Measurements from ENCODE around the gene ELMOD2. TPM values are rescaled to one million over a fixed set of nuclear protein-coding genes. Genes with fewer than 3 reads are reported as not detected.

The ELMOD2 gene
- polyA plus RNA-seq (2013, experiment 1 of 2), result 35.3 TPM
- 35.8 TPM for polyA plus RNA-seq (2013, experiment 2 of 2)

GRCh38 chr4:140523857-140524742 lies at the start of gene ELMOD2:
Gene ELMOD2, plus strand, starts transcription at chr4:140524168. Its CDS starts 1,261 bp downstream, at chr4:140525429.
- H3K27ac ChIP-seq (replicated peaks; ENCODE audit: low read length), result peak within 1 kb of the TSS; percentile 71
- peak within 1 kb of the TSS; percentile 80 for H3K23ac ChIP-seq (ENCODE audit: low read depth, low read length, poor library complexity)
- H2BK120ac ChIP-seq (ENCODE audit: low read depth, low read length), result no peak within 1 kb of the TSS
- peaks cover 4 to 29% of the 10 kb centered on the region in 2 donors for H3K36me3 ChIP-seq (replicated peaks in 1 of 2; ENCODE audit: control insufficient read depth in 2 of 2, insufficient read depth in 2 of 2, low read length in 2 of 2)
- H2BK12ac ChIP-seq (ENCODE audit: low read length), result no peak within 1 kb of the TSS
- H2BK15ac ChIP-seq (ENCODE audit: low read length), result peak within 1 kb of the TSS; percentile 11
- DNase-seq (ENCODE audit: low spot score), result peak; percentile 96
- H2AK5ac ChIP-seq (ENCODE audit: low read depth, low read length), result no peak within 1 kb of the TSS
- H3K79me1 ChIP-seq (ENCODE audit: low read depth, low read length), result no peaks in the 10 kb centered on the region
- H4K8ac ChIP-seq (ENCODE audit: low read depth, low read length), result no peak within 1 kb of the TSS
- H3K18ac ChIP-seq (ENCODE audit: low read length), result peak within 1 kb of the TSS; percentile 90
- H3K4me3 ChIP-seq (ENCODE audit: low read length in 2 of 2), result peak within 1 kb of the TSS; percentile 59 to 83
- H3K4me2 ChIP-seq (ENCODE audit: insufficient read depth, low read length, poor library complexity, severe bottlenecking), result peak within 1 kb of the TSS; percentile 63
- H2AFZ ChIP-seq (ENCODE audit: low read length), result peak within 1 kb of the TSS; percentile 96
- no peak within 1 kb of the TSS for H3K4ac ChIP-seq (ENCODE audit: low read length)
- peak within 1 kb of the TSS; percentile 4 for H2BK5ac ChIP-seq (ENCODE audit: low read length)
- no CpG with 5 or more reads among the region's 77 CpGs for WGBS, 2 donors (ENCODE audit: extremely low coverage in 2 of 2, insufficient read length in 2 of 2, insufficient replicate concordance in 1 of 2)
- peaks cover 0 to 9% of the 10 kb centered on the region in 2 donors for H3K9me3 ChIP-seq (replicated peaks in 1 of 2; ENCODE audit: control insufficient read depth in 2 of 2, insufficient read depth in 1 of 2, low read depth in 1 of 2, low read length in 2 of 2)
- H3K9ac ChIP-seq (ENCODE audit: low read depth, low read length, poor library complexity), result peak within 1 kb of the TSS; percentile 88
- no peak within 1 kb of the TSS for H4K91ac ChIP-seq (ENCODE audit: low read depth, low read length, poor library complexity)
- no peak within 1 kb of the TSS for H3K14ac ChIP-seq (ENCODE audit: low read length)
- H3K27me3 ChIP-seq (ENCODE audit: control insufficient read depth in 3 of 3, insufficient read depth in 3 of 3, low read depth in 1 of 3, low read length in 3 of 3), result no peaks in the 10 kb centered on the region
- no peaks in the 10 kb centered on the region for H3K4me1 ChIP-seq (ENCODE audit: control insufficient read depth in 2 of 2, insufficient read depth in 1 of 2, low read depth in 1 of 2, low read length in 2 of 2)

GRCh38 chr4:140483445-140483844 lies 40.5 kb upstream of the ELMOD2 start:
- H3K4me3 ChIP-seq (ENCODE audit: low read length in 2 of 2), result no peak overlapping the region
- H3K18ac ChIP-seq (ENCODE audit: low read length), result no peak overlapping the region
- no peak overlapping the region for H3K14ac ChIP-seq (ENCODE audit: low read length)
- H2AFZ ChIP-seq (ENCODE audit: low read length), result no peak overlapping the region
- H4K8ac ChIP-seq (ENCODE audit: low read depth, low read length), result no peak overlapping the region
- H3K9me3 ChIP-seq (replicated peaks in 1 of 2; ENCODE audit: control insufficient read depth in 2 of 2, insufficient read depth in 1 of 2, low read depth in 1 of 2, low read length in 2 of 2), result peaks cover 0 to 4% of the 10 kb centered on the region in 2 donors
- no peak overlapping the region for H3K4ac ChIP-seq (ENCODE audit: low read length)
- no peak overlapping the region for H2BK5ac ChIP-seq (ENCODE audit: low read length)
- no peak overlapping the region for H3K9ac ChIP-seq (ENCODE audit: low read depth, low read length, poor library complexity)
- H3K36me3 ChIP-seq (replicated peaks in 1 of 2; ENCODE audit: control insufficient read depth in 2 of 2, insufficient read depth in 2 of 2, low read length in 2 of 2), result no peaks in the 10 kb centered on the region
- no peak overlapping the region for H3K23ac ChIP-seq (ENCODE audit: low read depth, low read length, poor library complexity)
- no CpG with 5 or more reads among the region's 4 CpGs for WGBS, 2 donors (ENCODE audit: extremely low coverage in 2 of 2, insufficient read length in 2 of 2, insufficient replicate concordance in 1 of 2)
- DNase-seq (ENCODE audit: low spot score), result no peak
- H2AK5ac ChIP-seq (ENCODE audit: low read depth, low read length), result no peak overlapping the region
- H4K91ac ChIP-seq (ENCODE audit: low read depth, low read length, poor library complexity), result no peak overlapping the region
- no peak overlapping the region for H3K4me2 ChIP-seq (ENCODE audit: insufficient read depth, low read length, poor library complexity, severe bottlenecking)
- no peak overlapping the region for H2BK15ac ChIP-seq (ENCODE audit: low read length)
- H3K4me1 ChIP-seq (ENCODE audit: control insufficient read depth in 2 of 2, insufficient read depth in 1 of 2, low read depth in 1 of 2, low read length in 2 of 2), result peaks cover 0 to 2% of the 10 kb centered on the region in 2 donors
- no peaks in the 10 kb centered on the region for H3K79me1 ChIP-seq (ENCODE audit: low read depth, low read length)
- no peak overlapping the region for H2BK120ac ChIP-seq (ENCODE audit: low read depth, low read length)
- no peak overlapping the region for H3K27ac ChIP-seq (replicated peaks; ENCODE audit: low read length)
- H3K27me3 ChIP-seq (ENCODE audit: control insufficient read depth in 3 of 3, insufficient read depth in 3 of 3, low read depth in 1 of 3, low read length in 3 of 3), result peaks cover 0 to 3% (median 0%) of the 10 kb centered on the region in 3 experiments
- no peak overlapping the region for H2BK12ac ChIP-seq (ENCODE audit: low read length)

GRCh38 chr4:140485939-140486338 lies 38.0 kb upstream of the ELMOD2 start:
- no peak overlapping the region for H2AFZ ChIP-seq (ENCODE audit: low read length)
- no peaks in the 10 kb centered on the region for H3K36me3 ChIP-seq (replicated peaks in 1 of 2; ENCODE audit: control insufficient read depth in 2 of 2, insufficient read depth in 2 of 2, low read length in 2 of 2)
- WGBS, 2 donors (ENCODE audit: extremely low coverage in 2 of 2, insufficient read length in 2 of 2, insufficient replicate concordance in 1 of 2), result no CpG with 5 or more reads among the region's 1 CpG
- H2BK5ac ChIP-seq (ENCODE audit: low read length), result no peak overlapping the region
- no peak overlapping the region for H3K27ac ChIP-seq (replicated peaks; ENCODE audit: low read length)
- H4K91ac ChIP-seq (ENCODE audit: low read depth, low read length, poor library complexity), result no peak overlapping the region
- H3K4ac ChIP-seq (ENCODE audit: low read length), result no peak overlapping the region
- no peak overlapping the region for H3K4me2 ChIP-seq (ENCODE audit: insufficient read depth, low read length, poor library complexity, severe bottlenecking)
- H2AK5ac ChIP-seq (ENCODE audit: low read depth, low read length), result no peak overlapping the region
- no peak overlapping the region for H3K9ac ChIP-seq (ENCODE audit: low read depth, low read length, poor library complexity)
- H2BK12ac ChIP-seq (ENCODE audit: low read length), result no peak overlapping the region
- no peak overlapping the region for H2BK15ac ChIP-seq (ENCODE audit: low read length)
- no peaks in the 10 kb centered on the region for H3K79me1 ChIP-seq (ENCODE audit: low read depth, low read length)
- H3K27me3 ChIP-seq (ENCODE audit: control insufficient read depth in 3 of 3, insufficient read depth in 3 of 3, low read depth in 1 of 3, low read length in 3 of 3), result peaks cover 0 to 7% (median 0%) of the 10 kb centered on the region in 3 experiments
- H2BK120ac ChIP-seq (ENCODE audit: low read depth, low read length), result no peak overlapping the region
- peaks cover 0 to 4% of the 10 kb centered on the region in 2 donors for H3K9me3 ChIP-seq (replicated peaks in 1 of 2; ENCODE audit: control insufficient read depth in 2 of 2, insufficient read depth in 1 of 2, low read depth in 1 of 2, low read length in 2 of 2)
- H4K8ac ChIP-seq (ENCODE audit: low read depth, low read length), result no peak overlapping the region
- peaks cover 0 to 2% of the 10 kb centered on the region in 2 donors for H3K4me1 ChIP-seq (ENCODE audit: control insufficient read depth in 2 of 2, insufficient read depth in 1 of 2, low read depth in 1 of 2, low read length in 2 of 2)
- no peak overlapping the region for H3K23ac ChIP-seq (ENCODE audit: low read depth, low read length, poor library complexity)
- no peak overlapping the region for H3K18ac ChIP-seq (ENCODE audit: low read length)
- DNase-seq (ENCODE audit: low spot score), result no peak
- H3K14ac ChIP-seq (ENCODE audit: low read length), result no peak overlapping the region
- no peak overlapping the region for H3K4me3 ChIP-seq (ENCODE audit: low read length in 2 of 2)

- H3K27ac ChIP-seq (replicated peaks; ENCODE audit: low read length), result no peak overlapping the region
- H3K4me3 ChIP-seq (ENCODE audit: low read length in 2 of 2), result peak overlapping the region in 1 of 2 donors; percentile 68
- no peaks in the 10 kb centered on the region for H3K36me3 ChIP-seq (replicated peaks in 1 of 2; ENCODE audit: control insufficient read depth in 2 of 2, insufficient read depth in 2 of 2, low read length in 2 of 2)
- H3K79me1 ChIP-seq (ENCODE audit: low read depth, low read length), result no peaks in the 10 kb centered on the region
- peaks cover 0 to 5% of the 10 kb centered on the region in 2 donors for H3K4me1 ChIP-seq (ENCODE audit: control insufficient read depth in 2 of 2, insufficient read depth in 1 of 2, low read depth in 1 of 2, low read length in 2 of 2)
- H2BK120ac ChIP-seq (ENCODE audit: low read depth, low read length), result no peak overlapping the region
- H3K18ac ChIP-seq (ENCODE audit: low read length), result peak overlapping the region; percentile 72
- H2AFZ ChIP-seq (ENCODE audit: low read length), result peak overlapping the region; percentile 67
- H2AK5ac ChIP-seq (ENCODE audit: low read depth, low read length), result no peak overlapping the region
- no peak overlapping the region for H2BK15ac ChIP-seq (ENCODE audit: low read length)
- no peak for DNase-seq (ENCODE audit: low spot score)
- H2BK5ac ChIP-seq (ENCODE audit: low read length), result no peak overlapping the region
- no peak overlapping the region for H3K4ac ChIP-seq (ENCODE audit: low read length)
- peak overlapping the region; percentile 76 for H3K4me2 ChIP-seq (ENCODE audit: insufficient read depth, low read length, poor library complexity, severe bottlenecking)
- H3K9ac ChIP-seq (ENCODE audit: low read depth, low read length, poor library complexity), result no peak overlapping the region
- no peak overlapping the region for H4K91ac ChIP-seq (ENCODE audit: low read depth, low read length, poor library complexity)
- no peak overlapping the region for H2BK12ac ChIP-seq (ENCODE audit: low read length)
- no peak overlapping the region for H4K8ac ChIP-seq (ENCODE audit: low read depth, low read length)
- no peak overlapping the region for H3K23ac ChIP-seq (ENCODE audit: low read depth, low read length, poor library complexity)
- no CpG with 5 or more reads among the region's 11 CpGs for WGBS, 2 donors (ENCODE audit: extremely low coverage in 2 of 2, insufficient read length in 2 of 2, insufficient replicate concordance in 1 of 2)
- peaks cover 5% of the 10 kb centered on the region in 2 donors for H3K9me3 ChIP-seq (replicated peaks in 1 of 2; ENCODE audit: control insufficient read depth in 2 of 2, insufficient read depth in 1 of 2, low read depth in 1 of 2, low read length in 2 of 2)
- no peak overlapping the region for H3K14ac ChIP-seq (ENCODE audit: low read length)
- H3K27me3 ChIP-seq (ENCODE audit: control insufficient read depth in 3 of 3, insufficient read depth in 3 of 3, low read depth in 1 of 3, low read length in 3 of 3), result peaks cover 9 to 67% (median 24%) of the 10 kb centered on the region in 3 experiments
Measured at GRCh38 chr4:140497405-140497746, 26.6 kb upstream of the ELMOD2 start.
